ENCODE data around the gene GRM4.

The GRM4 gene

GRCh38 chr6:34142061-34142998 is 3.6 kb downstream of the GRM4 start:
- peak; percentile 16 for DNase-seq (ENCODE audit: low spot score)

- no peak for DNase-seq (ENCODE audit: low spot score)
These were observed 5.8 kb downstream of the GRM4 start for GRCh38 chr6:34140075-34140474.

- no peak for DNase-seq (ENCODE audit: low spot score)
These were observed 6.9 kb downstream of the GRM4 start for GRCh38 chr6:34138914-34139510.

- DNase-seq (ENCODE audit: low spot score): no peak
These were observed 7.7 kb downstream of the GRM4 start for GRCh38 chr6:34138191-34138590.

GRCh38 chr6:34135541-34135940 is 10.3 kb downstream of the GRM4 start:
- DNase-seq (ENCODE audit: low spot score): no peak

- peak; percentile 43 for DNase-seq (ENCODE audit: low spot score)
These were observed 13.3 kb downstream of the GRM4 start for GRCh38 chr6:34132486-34133185.

GRCh38 chr6:34131326-34132290 is 14.3 kb downstream of the GRM4 start:
- peak; percentile 23 for DNase-seq (ENCODE audit: low spot score)

GRCh38 chr6:34130862-34131261 is 15.0 kb downstream of the GRM4 start:
- peak; percentile 23 for DNase-seq (ENCODE audit: low spot score)

GRCh38 chr6:34129753-34130152 is 16.1 kb downstream of the GRM4 start:
- DNase-seq (ENCODE audit: low spot score): no peak

GRCh38 chr6:34128045-34128444 is 17.8 kb downstream of the GRM4 start:
- DNase-seq (ENCODE audit: low spot score): no peak

- DNase-seq (ENCODE audit: low spot score): no peak
These were observed 19.5 kb downstream of the GRM4 start for GRCh38 chr6:34126419-34126818.

- no peak for DNase-seq (ENCODE audit: low spot score)
These were observed 19.9 kb downstream of the GRM4 start for GRCh38 chr6:34125939-34126338.

- DNase-seq (ENCODE audit: low spot score): no peak
These were observed 24.8 kb downstream of the GRM4 start for GRCh38 chr6:34120953-34121675.

GRCh38 chr6:34115915-34116314 is 30.0 kb downstream of the GRM4 start:
- no peak for DNase-seq (ENCODE audit: low spot score)

- DNase-seq (ENCODE audit: low spot score): no peak
These were observed 30.5 kb downstream of the GRM4 start for GRCh38 chr6:34115403-34115795.

GRCh38 chr6:34114695-34115402 is 31.0 kb downstream of the GRM4 start:
- DNase-seq (ENCODE audit: low spot score): no peak

GRCh38 chr6:34113532-34113931 is 32.4 kb downstream of the GRM4 start:
- DNase-seq (ENCODE audit: low spot score): no peak

GRCh38 chr6:34112126-34112525 is 33.8 kb downstream of the GRM4 start:
- no peak for DNase-seq (ENCODE audit: low spot score)

- no peak for DNase-seq (ENCODE audit: low spot score)
These were observed 35.3 kb downstream of the GRM4 start for GRCh38 chr6:34110610-34111009.

- no peak for DNase-seq (ENCODE audit: low spot score)
These were observed 37.7 kb downstream of the GRM4 start for GRCh38 chr6:34108176-34108575.
